ENCODE data around the gene ERN1. TPM values are rescaled to one million over a fixed set of nuclear protein-coding genes. Genes with fewer than 3 reads are reported as not detected.

ERN1 gene
- total and polyA plus RNA-seq, 2 donors, result 9.1 to 10.0 TPM

- Histone ChIP-seq H3K27ac (ENCODE audit: low read depth) (no peak overlapping the region), H3K4me3 (ENCODE audit: low read depth, low read length) (no peak overlapping the region), H3K4me1 (ENCODE audit: insufficient read depth) (peaks cover 3% of the 10 kb centered on the region), H3K36me3 (ENCODE audit: insufficient read depth) (no peaks in the 10 kb centered on the region)
- DNase-seq (ENCODE audit: extremely low spot score), result no peak
- WGBS, result 71% methylated on average over 8 of the region's 8 CpGs
Measured at GRCh38 chr17:64084940-64085649, 44.8 kb downstream of the ERN1 start.

GRCh38 chr17:64084086-64084939, 45.6 kb downstream of the ERN1 start:
- H3K27ac ChIP-seq (ENCODE audit: low read depth), result no peak overlapping the region

GRCh38 chr17:64083563-64084085, 46.3 kb downstream of the ERN1 start:
- WGBS, result 73% methylated on average over 4 of the region's 4 CpGs
- H3K36me3 ChIP-seq (ENCODE audit: insufficient read depth), result no peaks in the 10 kb centered on the region
- no peak for DNase-seq (ENCODE audit: extremely low spot score)
- H3K27ac ChIP-seq (ENCODE audit: low read depth), result no peak overlapping the region
- no peak overlapping the region for H3K4me3 ChIP-seq (ENCODE audit: low read depth, low read length)
- peaks cover 3% of the 10 kb centered on the region for H3K4me1 ChIP-seq (ENCODE audit: insufficient read depth)

More at GRCh38 chr17:64084086-64084939, 45.6 kb downstream of the ERN1 start:
- Histone ChIP-seq H3K4me3 (ENCODE audit: low read depth, low read length) (no peak overlapping the region), H3K36me3 (ENCODE audit: insufficient read depth) (no peaks in the 10 kb centered on the region), H3K4me1 (ENCODE audit: insufficient read depth) (peaks cover 3% of the 10 kb centered on the region)
- DNase-seq (ENCODE audit: extremely low spot score), result no peak
- WGBS, result 67% methylated on average over 10 of the region's 10 CpGs

GRCh38 chr17:64083093-64083492, 46.9 kb downstream of the ERN1 start:
- Histone ChIP-seq H3K4me3 (ENCODE audit: low read depth, low read length) (no peak overlapping the region), H3K27ac (ENCODE audit: low read depth) (no peak overlapping the region), H3K36me3 (ENCODE audit: insufficient read depth) (no peaks in the 10 kb centered on the region), H3K4me1 (ENCODE audit: insufficient read depth) (peaks cover 3% of the 10 kb centered on the region)
- DNase-seq (ENCODE audit: extremely low spot score), result no peak
- WGBS, result 70% methylated on average over 3 of the region's 3 CpGs

- DNase-seq (ENCODE audit: extremely low spot score), result no peak
- Histone ChIP-seq H3K27ac (ENCODE audit: low read depth) (peak overlapping the region; percentile 54), H3K4me3 (ENCODE audit: low read depth, low read length) (no peak overlapping the region), H3K4me1 (ENCODE audit: insufficient read depth) (peaks cover 3% of the 10 kb centered on the region), H3K36me3 (ENCODE audit: insufficient read depth) (no peaks in the 10 kb centered on the region)
- WGBS, result 66% methylated on average over 8 of the region's 8 CpGs
Measured at GRCh38 chr17:64081802-64082799, 47.8 kb downstream of the ERN1 start.

GRCh38 chr17:64080174-64080618, 49.7 kb downstream of the ERN1 start:
- WGBS, result 88% methylated on average over 3 of the region's 3 CpGs
- Histone ChIP-seq H3K4me3 (ENCODE audit: low read depth, low read length) (no peak overlapping the region), H3K4me1 (ENCODE audit: insufficient read depth) (peaks cover 3% of the 10 kb centered on the region), H3K36me3 (ENCODE audit: insufficient read depth) (no peaks in the 10 kb centered on the region), H3K27ac (ENCODE audit: low read depth) (no peak overlapping the region)
- DNase-seq (ENCODE audit: extremely low spot score), result no peak

GRCh38 chr17:64077379-64077778, 52.6 kb downstream of the ERN1 start:
- peak; percentile 57 for DNase-seq (ENCODE audit: extremely low spot score)
- WGBS, result 87% methylated on average over 11 of the region's 11 CpGs
- H3K4me1 ChIP-seq (ENCODE audit: insufficient read depth), result peaks cover 3% of the 10 kb centered on the region

GRCh38 chr17:64075913-64076312, 54.0 kb downstream of the ERN1 start:
- 83% methylated on average over 3 of the region's 3 CpGs for WGBS
- no peak overlapping the region for H3K4me3 ChIP-seq (ENCODE audit: low read depth, low read length)
- peaks cover 3% of the 10 kb centered on the region for H3K36me3 ChIP-seq (ENCODE audit: insufficient read depth)
- no peak overlapping the region for H3K27ac ChIP-seq (ENCODE audit: low read depth)
- peaks cover 3% of the 10 kb centered on the region for H3K4me1 ChIP-seq (ENCODE audit: insufficient read depth)
- no peak for DNase-seq (ENCODE audit: extremely low spot score)

More at GRCh38 chr17:64077379-64077778, 52.6 kb downstream of the ERN1 start:
- Histone ChIP-seq H3K4me3 (ENCODE audit: low read depth, low read length) (no peak overlapping the region), H3K36me3 (ENCODE audit: insufficient read depth) (no peaks in the 10 kb centered on the region), H3K27ac (ENCODE audit: low read depth) (no peak overlapping the region)

- 85% methylated on average over 6 of the region's 6 CpGs for WGBS
- peaks cover 3% of the 10 kb centered on the region for H3K4me1 ChIP-seq (ENCODE audit: insufficient read depth)
- H3K4me3 ChIP-seq (ENCODE audit: low read depth, low read length), result no peak overlapping the region
- H3K27ac ChIP-seq (ENCODE audit: low read depth), result peak overlapping the region; percentile 39
- peaks cover 3% of the 10 kb centered on the region for H3K36me3 ChIP-seq (ENCODE audit: insufficient read depth)
- DNase-seq (ENCODE audit: extremely low spot score), result no peak
Measured at GRCh38 chr17:64074704-64075426, 55.1 kb downstream of the ERN1 start.

- DNase-seq (ENCODE audit: extremely low spot score), result no peak
- WGBS, result 77% methylated on average over 9 of the region's 9 CpGs
- peaks cover 3% of the 10 kb centered on the region for H3K36me3 ChIP-seq (ENCODE audit: insufficient read depth)
- peaks cover 3% of the 10 kb centered on the region for H3K4me1 ChIP-seq (ENCODE audit: insufficient read depth)
- peak overlapping the region; percentile 27 for H3K27ac ChIP-seq (ENCODE audit: low read depth)
- H3K4me3 ChIP-seq (ENCODE audit: low read depth, low read length), result no peak overlapping the region
Measured at GRCh38 chr17:64073771-64074703, 55.9 kb downstream of the ERN1 start.

GRCh38 chr17:64071111-64071510, 58.8 kb downstream of the ERN1 start:
- no peak overlapping the region for H3K4me3 ChIP-seq (ENCODE audit: low read depth, low read length)
- H3K27ac ChIP-seq (ENCODE audit: low read depth), result no peak overlapping the region
- peaks cover 3% of the 10 kb centered on the region for H3K36me3 ChIP-seq (ENCODE audit: insufficient read depth)
- H3K4me1 ChIP-seq (ENCODE audit: insufficient read depth), result peaks cover 3% of the 10 kb centered on the region
- WGBS, result 96% methylated on average over 3 of the region's 3 CpGs
- DNase-seq (ENCODE audit: extremely low spot score), result no peak
